Kidney (tissue), 22 donors: ENCODE measurements around the gene CTXND1. TPM values are rescaled to one million over a fixed set of nuclear protein-coding genes. Genes with fewer than 3 reads are reported as not detected.
"Not testable (repeated sequence)": the region's sequence is repeated elsewhere in the genome, so short reads cannot be mapped to it uniquely, and the experiment has no call there.

Experiments
- DNase-seq, 5 donors: peaks; one replicate each; pipeline ENCODE4 v3.0.0-alpha.2; 2013 to 2020
- FAIRE-seq: peaks from 2 replicates; lab custom pipeline; 2012; peaks lifted over from hg19 to GRCh38; lab: Jason Lieb, UNC
- H3K27ac ChIP-seq, 2 donors: one replicate each; pipeline ENCODE4 v1.7.0; 2013; ENCODE audit warnings: low read depth in 2 of 2, low read length in 2 of 2, inconsistent platforms in 1 of 2
- H3K27me3 ChIP-seq: one replicate; pipeline ENCODE4 v1.7.1; 2013; ENCODE audit warnings: low read length, inconsistent platforms; ENCODE audit not compliant: control insufficient read depth, insufficient read depth
- H3K36me3 ChIP-seq, 3 donors: one replicate each; pipeline versions ENCODE4 v1.7.0 to v1.7.1; 2013; ENCODE audit warnings: low read length in 3 of 3, control low read depth in 1 of 3, inconsistent platforms in 1 of 3; ENCODE audit not compliant: insufficient read depth in 3 of 3, control insufficient read depth in 2 of 3
- H3K4me1 ChIP-seq, 3 donors: one replicate each; pipeline versions ENCODE4 v1.7.0 to v1.7.1; 2013; ENCODE audit warnings: low read length in 3 of 3, inconsistent platforms in 1 of 3, low read depth in 1 of 3; ENCODE audit not compliant: control insufficient read depth in 2 of 3, insufficient read depth in 2 of 3
- H3K4me3 ChIP-seq, 3 donors: one replicate each; pipeline versions ENCODE4 v1.7.0 to v1.8.1; 2013; ENCODE audit warnings: low read length in 3 of 3, control low read depth in 1 of 3, inconsistent platforms in 1 of 3
- H3K9ac ChIP-seq, 3 donors: one replicate each; pipeline versions ENCODE4 v1.7.0 to v1.7.1; 2013; ENCODE audit warnings: low read length in 3 of 3, control low read depth in 1 of 3, inconsistent platforms in 1 of 3
- H3K9me3 ChIP-seq, 3 donors: one replicate each; pipeline versions ENCODE4 v1.7.0 to v1.7.1; 2013; ENCODE audit warnings: low read length in 3 of 3, control low read depth in 1 of 3, inconsistent platforms in 1 of 3; ENCODE audit not compliant: control insufficient read depth in 2 of 3, insufficient read depth in 1 of 3
- CTCF ChIP-seq: IDR thresholded peaks from 3 replicates; pipeline ENCODE4 v1.5.1; 2012; ENCODE audit warnings: mild to moderate bottlenecking, moderate library complexity, borderline replicate concordance; ENCODE audit not compliant: insufficient read depth; ENCODE audit errors: extremely low read depth
- intact Hi-C: fragments of 100-400 bp; cut with DNase I; formaldehyde crosslinking; loops from one replicate; pipeline ENCODE4 v1.11.1; 2022
- long read RNA-seq, 10 donors: library from polyadenylated mRNA in 1 of 10; unstranded in 1 of 10; transcript quantifications; one replicate each; pipeline ENCODE4 v2.0.0 and lab custom pipeline, GENCODE V29; 2021 to 2026
- polyA plus RNA-seq: library from polyadenylated mRNA; stranded (reverse); fragments of 350-450 nt; fragmentation: Illumina TruSeq; extraction: RNeasy Lipid Tissue Mini Kit (QIAGEN cat#74804); gene quantifications from one replicate; pipeline ENCODE4 v1.2.3, GENCODE V29; 2014; ENCODE audit warnings: low read depth, low replicate concordance; ENCODE audit not compliant: insufficient read depth
- total RNA-seq: library from RNA; stranded (reverse); fragmentation: NEBNext Ultra II Directional; extraction: Animal tissue kit (Norgen Biotek cat#: 25700); gene quantifications from one replicate; pipeline ENCODE4 v1.2.1, GENCODE V29; 2021
- donor health status: control.
- donor health status: control.
- donor health status: control.
- donor health status: control.
- donor health status: control.
- donor health status: DM: yes; HTN: yes; CAD: no.
- donor health status: Normal renal cell carcinoma (clear cell type).

The CTXND1 gene
- 2.8 TPM for total RNA-seq
- 2.2 TPM for polyA plus RNA-seq
- long read RNA-seq, donor 1: 0 reads
- long read RNA-seq, donor 2: 0 reads
- long read RNA-seq, donor 3, full-length matches to known transcripts: 3 of 3 reads
- long read RNA-seq, donor 3, partial matches to known transcripts: 0 of 3 reads
- long read RNA-seq, donor 3, other reads (novel, unspliced or antisense): 0 of 3 reads
- long read RNA-seq, donor 4, full-length matches to known transcripts: 3 of 3 reads
- long read RNA-seq, donor 4, partial matches to known transcripts: 0 of 3 reads
- long read RNA-seq, donor 4, other reads (novel, unspliced or antisense): 0 of 3 reads
- long read RNA-seq, donor 5: 0 reads
- long read RNA-seq, donor 6: 0 reads
- long read RNA-seq, donor 7, partial matches to known transcripts: 0 of 4 reads
- long read RNA-seq, donor 7, other reads (novel, unspliced or antisense): 4 of 4 reads
- long read RNA-seq, donor 8, full-length matches to known transcripts: 2 of 2 reads
- long read RNA-seq, donor 8, partial matches to known transcripts: 0 of 2 reads
- long read RNA-seq, donor 8, other reads (novel, unspliced or antisense): 0 of 2 reads
- long read RNA-seq, donor 9, full-length matches to known transcripts: 1 of 1 reads
- long read RNA-seq, donor 9, partial matches to known transcripts: 0 of 1 reads
- long read RNA-seq, donor 9, other reads (novel, unspliced or antisense): 0 of 1 reads
- long read RNA-seq, donor 10, full-length matches to known transcripts: 2 of 2 reads
- long read RNA-seq, donor 10, partial matches to known transcripts: 0 of 2 reads
- long read RNA-seq, donor 10, other reads (novel, unspliced or antisense): 0 of 2 reads

- Histone ChIP-seq H3K27ac (no peak within 1 kb of the TSS), H3K36me3 (no peaks in the 10 kb centered on the region), H3K9ac (peak within 1 kb of the TSS in 1 of 3 donors; percentile 2), H3K27me3 (peaks cover 20% of the 10 kb centered on the region), H3K4me1 (peaks cover 0 to 4% (median under 1%) of the 10 kb centered on the region in 3 donors), H3K4me3 (peak within 1 kb of the TSS; percentile 26 to 61 (median 57)), H3K9me3 (no peaks in the 10 kb centered on the region)
- intact Hi-C loops: no loop called here
- FAIRE-seq: no peak
- TF ChIP-seq CTCF: no peak
- DNase-seq: peak in 4 of 5 donors; percentile 52 to 71 (median 63)
Observed at GRCh38 chr15:80252121-80252518, at the start of gene CTXND1. Gene CTXND1 (minus strand): TSS chr15:80252213. CDS start chr15:80201949, 50,264 bp downstream.

GRCh38 chr15:80301472-80301871 is 49.5 kb upstream of the CTXND1 start:
- H3K9ac ChIP-seq: no peak overlapping the region
- TF ChIP-seq CTCF: no peak
- intact Hi-C loops: no loop called here
- H3K27me3 ChIP-seq: no peaks in the 10 kb centered on the region
- H3K4me1 ChIP-seq: no peaks in the 10 kb centered on the region
- H3K27ac ChIP-seq: no peak overlapping the region
- no peak for FAIRE-seq
- no peaks in the 10 kb centered on the region for H3K36me3 ChIP-seq
- no peak for DNase-seq
- H3K4me3 ChIP-seq: no peak overlapping the region
- H3K9me3 ChIP-seq: no peaks in the 10 kb centered on the region

- FAIRE-seq, DNase-seq: not testable (repeated sequence)
Observed at GRCh38 chr15:80295777-80296176, 43.8 kb upstream of the CTXND1 start.

DNA sequence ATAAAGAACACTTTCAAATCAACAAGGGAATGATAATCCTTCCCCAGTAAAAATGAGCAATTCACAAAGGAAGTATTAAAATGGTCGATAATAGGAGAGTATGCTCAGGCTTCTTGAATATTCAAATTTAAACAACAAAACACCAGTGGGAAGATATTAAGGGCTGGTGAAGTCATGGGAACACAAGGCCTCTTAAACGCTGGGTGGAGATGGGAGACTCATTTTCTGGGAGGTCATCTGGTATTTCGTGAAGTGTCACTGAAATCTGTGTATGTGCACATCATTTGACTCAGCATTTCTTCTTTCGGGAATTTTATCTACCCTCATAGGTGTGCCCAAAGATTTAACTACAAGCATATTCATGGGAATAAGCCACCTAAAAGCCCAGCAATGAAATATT is 40.1 kb upstream of the CTXND1 start:
- intact Hi-C loops: no loop called here
- Histone ChIP-seq H3K4me3 (no peak overlapping the region), H3K9ac (no peak overlapping the region), H3K9me3 (no peaks in the 10 kb centered on the region), H3K4me1 (no peaks in the 10 kb centered on the region), H3K36me3 (no peaks in the 10 kb centered on the region), H3K27ac (no peak overlapping the region), H3K27me3 (no peaks in the 10 kb centered on the region)
- FAIRE-seq (no peak), DNase-seq (no peak)
- no peak for TF ChIP-seq CTCF

More at GRCh38 chr15:80295777-80296176, 43.8 kb upstream of the CTXND1 start:
- H3K4me3 ChIP-seq, H3K4me1 ChIP-seq, H3K27ac ChIP-seq, H3K27me3 ChIP-seq, H3K9me3 ChIP-seq, intact Hi-C loops, H3K9ac ChIP-seq, H3K36me3 ChIP-seq: not testable (repeated sequence)

- H3K9ac ChIP-seq, H3K36me3 ChIP-seq, H3K4me3 ChIP-seq, FAIRE-seq, H3K9me3 ChIP-seq, H3K27ac ChIP-seq, DNase-seq, intact Hi-C loops, H3K27me3 ChIP-seq, H3K4me1 ChIP-seq: not testable (repeated sequence)
Observed at GRCh38 chr15:80290891-80291290, 38.9 kb upstream of the CTXND1 start.
